Neural cell (in vitro differentiated cells): Measurements from ENCODE around the gene POLR2B. TPM values are rescaled to one million over a fixed set of nuclear protein-coding genes. Genes with fewer than 3 reads are reported as not detected.

Experiments
- H2AFZ ChIP-seq: fragments of 200-600, 300-800 bp; sonication (generic), shearing (Covaris generic); 2 replicates; pipeline ENCODE4 v1.6.0; 2014; ENCODE audit warnings: low read depth, mild to moderate bottlenecking, antibody characterized with exemption, low read length, moderate library complexity
- H3F3A ChIP-seq: fragments of 200-600 bp; shearing (Covaris generic); 2 replicates; pipeline ENCODE4 v1.6.1; 2016; ENCODE audit warnings: mild to moderate bottlenecking, moderate library complexity, mixed read lengths, antibody characterized with exemption, low read length; ENCODE audit not compliant: insufficient read depth, poor library complexity, severe bottlenecking
- H3K27ac ChIP-seq: fragments of 200-600, 300-800 bp; sonication (generic), shearing (Covaris generic); 2 replicates; pipeline ENCODE4 v1.5.1; 2014; ENCODE audit warnings: mild to moderate bottlenecking, low read length, moderate library complexity
- H3K27me3 ChIP-seq: fragments of 300-800, 200-600 bp; sonication (generic), shearing (Covaris generic); 2 replicates; pipeline ENCODE4 v1.6.0; 2014; ENCODE audit warnings: mild to moderate bottlenecking, low read depth, low read length, moderate library complexity; ENCODE audit not compliant: insufficient read depth
- H3K36me3 ChIP-seq: fragments of 300-800, 200-600 bp; sonication (generic), shearing (Covaris generic); 2 replicates; pipeline ENCODE4 v1.5.1; 2014; ENCODE audit warnings: mild to moderate bottlenecking, antibody characterized with exemption, low read length, moderate library complexity; ENCODE audit not compliant: insufficient read depth
- H3K4me2 ChIP-seq: fragments of 300-800, 200-600 bp; sonication (generic), shearing (Covaris generic); 2 replicates; pipeline ENCODE4 v1.6.0; 2014; ENCODE audit warnings: mild to moderate bottlenecking, low read length
- H3K4me3 ChIP-seq: fragments of 300-800, 200-600 bp; sonication (generic), shearing (Covaris generic); 2 replicates; pipeline ENCODE4 v1.5.1; 2014; ENCODE audit warnings: mild to moderate bottlenecking, low read length, moderate library complexity
- H3K79me2 ChIP-seq: fragments of 200-600 bp; shearing (Covaris generic); replicated peaks from 2 replicates; pipeline ENCODE4 v1.6.0; 2014; ENCODE audit warnings: mild to moderate bottlenecking, low read length, moderate library complexity; ENCODE audit not compliant: insufficient read depth
- H3K9ac ChIP-seq: fragments of 300-800, 200-600 bp; sonication (generic), shearing (Covaris generic); 2 replicates; pipeline ENCODE4 v1.6.1; 2016; ENCODE audit warnings: mild to moderate bottlenecking, low read length, mixed read lengths
- H3K9me2 ChIP-seq: fragments of 200-600 bp; shearing (Covaris generic); 2 replicates; pipeline ENCODE4 v1.6.1; 2016; ENCODE audit warnings: mild to moderate bottlenecking, low read length, mixed read lengths; ENCODE audit not compliant: insufficient read depth
- H3K9me3 ChIP-seq: fragments of 200-600, 300-800 bp; sonication (generic), shearing (Covaris generic); 2 replicates; pipeline ENCODE4 v1.6.1; 2016; ENCODE audit warnings: mild to moderate bottlenecking, mixed run types, low read length, moderate library complexity, mixed read lengths
- H4K20me1 ChIP-seq: fragments of 200-600 bp; shearing (Covaris generic); 2 replicates; pipeline ENCODE4 v1.6.1; 2016; ENCODE audit warnings: mild to moderate bottlenecking, mixed run types; ENCODE audit not compliant: insufficient read depth
- EP300 ChIP-seq: fragments of 450-650 bp; conservative IDR thresholded peaks from 2 replicates; pipeline ENCODE4 v1.6.1; 2014; ENCODE audit warnings: antibody characterized with exemption, mild to moderate bottlenecking, moderate library complexity; ENCODE audit not compliant: poor library complexity, severe bottlenecking
- EZH2 ChIP-seq: fragments of 200-600, 300-800 bp; shearing (Covaris generic), sonication (generic); IDR thresholded peaks from 2 replicates; pipeline ENCODE4 v1.6.1; 2014; ENCODE audit warnings: antibody characterized with exemption, low read length, borderline replicate concordance, mild to moderate bottlenecking; ENCODE audit not compliant: insufficient read depth, poor library complexity, severe bottlenecking
- MXI1 ChIP-seq: fragments of 450-650 bp; conservative IDR thresholded peaks from 2 replicates; pipeline ENCODE4 v1.6.1; 2014; ENCODE audit warnings: antibody characterized with exemption, mild to moderate bottlenecking; ENCODE audit not compliant: poor library complexity, severe bottlenecking
- POLR2AphosphoS5 ChIP-seq: IDR thresholded peaks from 2 replicates; pipeline ENCODE4 v1.6.1; 2012
- RAD21 ChIP-seq: fragments of 450-650 bp; conservative IDR thresholded peaks from 2 replicates; pipeline ENCODE4 v1.6.1; 2014; ENCODE audit warnings: antibody characterized with exemption, mild to moderate bottlenecking, moderate library complexity
- REST ChIP-seq: IDR thresholded peaks from 2 replicates; pipeline ENCODE4 v1.6.1; 2012; ENCODE audit warnings: borderline replicate concordance
- SMC3 ChIP-seq: fragments of 450-650 bp; conservative IDR thresholded peaks from 2 replicates; pipeline ENCODE4 v1.6.1; 2014; ENCODE audit warnings: antibody characterized with exemption, mild to moderate bottlenecking, moderate library complexity; ENCODE audit not compliant: poor library complexity
- TAF1 ChIP-seq: IDR thresholded peaks from 2 replicates; pipeline ENCODE4 v1.6.1; 2012; ENCODE audit warnings: low read depth
- polyA plus RNA-seq: library from polyadenylated mRNA; depleted of rRNA; stranded (reverse); fragments of >200 nt; gene quantifications from 2 replicates; pipeline ENCODE4 v1.2.3, GENCODE V29; 2014

The POLR2B gene
- polyA plus RNA-seq, 1 donor from 2014 or later = 300 TPM

DNA sequence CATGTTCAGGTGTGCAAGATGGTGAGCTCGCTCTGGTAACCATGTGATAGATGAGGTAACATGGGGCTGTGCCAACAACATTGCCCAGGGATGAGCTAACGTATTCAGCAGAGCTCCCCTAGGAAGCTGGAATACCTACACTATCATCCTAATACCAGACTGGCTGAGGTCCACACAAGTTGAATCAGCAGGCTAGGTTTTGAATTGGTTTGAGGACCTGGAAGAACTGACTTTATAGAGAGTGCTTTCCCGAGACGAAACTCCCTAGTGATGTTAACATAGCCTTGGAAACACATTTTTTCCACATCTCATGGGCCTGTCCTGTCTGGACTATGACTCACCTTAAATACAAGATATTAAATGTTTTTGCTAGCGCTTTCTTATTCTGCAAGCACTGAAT, 74.8 kb downstream of the POLR2B start:
- Histone ChIP-seq H3F3A (no peaks in the 10 kb centered on the region), H3K9me2 (no peaks in the 10 kb centered on the region), H3K27ac (no peak overlapping the region), H3K4me2 (no peak overlapping the region), H3K9ac (no peak overlapping the region), H3K79me2 (no peaks in the 10 kb centered on the region), H3K4me3 (no peak overlapping the region), H3K36me3 (no peaks in the 10 kb centered on the region), H3K9me3 (no peaks in the 10 kb centered on the region), H4K20me1 (no peaks in the 10 kb centered on the region), H2AFZ (no peak overlapping the region), H3K27me3 (no peaks in the 10 kb centered on the region)
- TF ChIP-seq TAF1 (no peak), REST (no peak), RAD21 (no peak)

GRCh38 chr4:57055886-57056285, 77.2 kb downstream of the POLR2B start:
- H3K4me2 ChIP-seq = no peak overlapping the region
- H3K9me3 ChIP-seq = no peaks in the 10 kb centered on the region

More at GRCh38 chr4:57055886-57056285, 77.2 kb downstream of the POLR2B start:
- H3K36me3 ChIP-seq = no peaks in the 10 kb centered on the region
- H3K27ac ChIP-seq = no peak overlapping the region
- H3K9ac ChIP-seq = no peak overlapping the region
- no peaks in the 10 kb centered on the region for H3K27me3 ChIP-seq
- no peaks in the 10 kb centered on the region for H3K9me2 ChIP-seq
- no peaks in the 10 kb centered on the region for H3K79me2 ChIP-seq
- H2AFZ ChIP-seq = no peak overlapping the region
- H3K4me3 ChIP-seq = no peak overlapping the region
- H3F3A ChIP-seq = no peaks in the 10 kb centered on the region
- TF ChIP-seq EP300 (no peak), REST (no peak), MXI1 (no peak), RAD21 (no peak), EZH2 (no peak), POLR2AphosphoS5 (no peak), SMC3 (no peak), TAF1 (no peak)
- H4K20me1 ChIP-seq = no peaks in the 10 kb centered on the region
